ENCODE results near the gene PRDM12.

The PRDM12 gene

DNA sequence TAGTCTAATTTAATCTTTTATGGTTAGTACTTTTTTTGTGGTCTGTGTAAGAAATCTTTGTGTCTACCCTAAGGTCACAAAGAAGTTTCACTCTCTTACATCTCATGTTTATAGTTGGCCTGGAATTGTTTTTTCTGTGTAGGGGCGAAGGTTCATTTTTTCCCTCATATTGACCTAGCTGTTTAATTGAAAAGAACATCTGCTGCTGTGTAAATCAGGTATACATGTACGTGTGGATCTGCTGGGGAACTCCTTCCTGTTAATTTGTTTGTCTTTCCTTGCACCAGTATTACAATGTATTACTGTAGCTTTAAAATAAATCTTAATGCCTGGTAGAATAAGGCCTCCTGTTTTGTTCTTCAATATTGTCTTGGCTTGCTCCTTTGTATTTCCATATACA is 67.0 kb downstream of the PRDM12 start:
- no peak for DNase-seq

DNA sequence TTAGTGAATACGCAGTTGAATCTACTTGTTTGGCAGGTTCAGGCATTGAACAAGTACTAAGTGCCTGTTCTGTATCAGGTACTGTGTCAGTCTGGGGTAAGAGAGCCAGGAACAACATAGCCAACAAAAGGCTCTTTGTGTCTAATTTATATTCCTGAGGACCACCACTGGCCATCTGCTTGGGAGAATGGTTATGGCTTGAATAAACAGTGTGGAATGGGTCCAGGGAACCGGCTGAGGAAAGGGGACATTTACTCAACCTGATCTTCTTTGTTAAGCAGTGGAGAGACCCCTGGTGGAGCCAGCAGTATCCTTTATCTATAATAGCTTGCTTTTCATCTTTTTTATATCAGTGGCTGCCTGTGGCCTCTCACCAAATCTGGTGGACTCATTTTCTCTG is 67.7 kb downstream of the PRDM12 start:
- no peak for DNase-seq
